HT-29 (cell line): ENCODE results near the gene SHCBP1. TPM values are rescaled to one million over a fixed set of nuclear protein-coding genes. Genes with fewer than 3 reads are reported as not detected.
"Not testable (repeated sequence)": the region's sequence is repeated elsewhere in the genome, so short reads cannot be mapped to it uniquely, and the experiment has no call there.

Experiments
- DNase-seq: peaks from one replicate; pipeline ENCODE4 v3.0.0-alpha.2; 2015; ENCODE audit warnings: low spot score
- total RNA-seq: library from RNA; depleted of rRNA; stranded (reverse); fragments of >200 nt; shearing (Covaris generic); gene quantifications from 2 replicates; pipeline ENCODE4 v1.2.3, GENCODE V29; 2014; rRNA removed

The SHCBP1 gene, protein sequence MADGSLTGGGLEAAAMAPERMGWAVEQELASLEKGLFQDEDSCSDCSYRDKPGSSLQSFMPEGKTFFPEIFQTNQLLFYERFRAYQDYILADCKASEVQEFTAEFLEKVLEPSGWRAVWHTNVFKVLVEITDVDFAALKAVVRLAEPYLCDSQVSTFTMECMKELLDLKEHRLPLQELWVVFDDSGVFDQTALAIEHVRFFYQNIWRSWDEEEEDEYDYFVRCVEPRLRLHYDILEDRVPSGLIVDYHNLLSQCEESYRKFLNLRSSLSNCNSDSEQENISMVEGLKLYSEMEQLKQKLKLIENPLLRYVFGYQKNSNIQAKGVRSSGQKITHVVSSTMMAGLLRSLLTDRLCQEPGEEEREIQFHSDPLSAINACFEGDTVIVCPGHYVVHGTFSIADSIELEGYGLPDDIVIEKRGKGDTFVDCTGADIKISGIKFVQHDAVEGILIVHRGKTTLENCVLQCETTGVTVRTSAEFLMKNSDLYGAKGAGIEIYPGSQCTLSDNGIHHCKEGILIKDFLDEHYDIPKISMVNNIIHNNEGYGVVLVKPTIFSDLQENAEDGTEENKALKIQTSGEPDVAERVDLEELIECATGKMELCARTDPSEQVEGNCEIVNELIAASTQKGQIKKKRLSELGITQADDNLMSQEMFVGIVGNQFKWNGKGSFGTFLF
- total RNA-seq, result 10.7 and 15.5 TPM in 2 replicates

DNA sequence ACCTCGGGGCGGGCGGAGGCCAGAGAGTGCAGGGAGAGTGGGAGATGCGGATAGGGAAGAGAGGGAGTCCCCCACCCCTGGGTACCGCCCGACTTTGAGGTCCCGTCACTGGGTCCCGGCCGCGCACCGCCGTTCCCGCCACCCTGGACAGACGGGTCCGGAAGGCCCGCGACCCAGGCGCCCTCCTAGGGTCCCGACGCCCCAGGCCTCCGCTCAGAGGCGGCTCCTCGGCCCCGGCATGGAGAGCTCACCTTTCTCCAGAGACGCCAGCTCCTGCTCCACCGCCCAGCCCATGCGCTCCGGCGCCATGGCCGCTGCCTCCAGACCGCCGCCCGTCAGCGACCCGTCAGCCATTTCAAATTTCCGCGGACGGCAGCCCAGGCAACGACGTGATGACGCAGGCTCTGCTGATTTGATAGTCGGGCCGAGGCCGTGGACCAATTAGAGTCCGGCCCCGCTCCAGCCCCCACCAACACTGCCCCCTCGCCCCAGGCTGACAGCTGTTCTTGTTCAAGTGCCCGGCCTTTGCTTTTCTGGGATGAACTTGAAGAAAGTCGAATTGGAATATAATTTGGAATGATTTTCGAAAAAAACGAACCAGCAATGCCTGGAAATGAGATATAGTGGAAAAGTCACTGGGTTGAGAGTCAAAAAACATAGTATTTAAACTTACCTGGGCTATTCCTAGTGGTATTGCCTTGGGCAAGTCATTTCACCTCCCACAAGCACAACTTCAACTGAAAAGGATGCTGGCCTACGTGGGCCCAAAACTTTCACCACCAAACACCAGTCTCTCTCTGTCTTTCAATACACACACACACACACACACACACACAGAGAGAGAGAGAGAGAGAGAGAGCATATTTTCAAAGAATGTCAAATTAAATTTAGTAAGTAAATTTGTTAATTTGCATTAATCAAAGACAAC lies at the start of gene SHCBP1:
TSS of gene SHCBP1 (minus strand) at position 374 of the 928 bp plus-strand sequence. CDS start at position 354, 20 bp downstream.
- peak; percentile 82 for DNase-seq

DNA sequence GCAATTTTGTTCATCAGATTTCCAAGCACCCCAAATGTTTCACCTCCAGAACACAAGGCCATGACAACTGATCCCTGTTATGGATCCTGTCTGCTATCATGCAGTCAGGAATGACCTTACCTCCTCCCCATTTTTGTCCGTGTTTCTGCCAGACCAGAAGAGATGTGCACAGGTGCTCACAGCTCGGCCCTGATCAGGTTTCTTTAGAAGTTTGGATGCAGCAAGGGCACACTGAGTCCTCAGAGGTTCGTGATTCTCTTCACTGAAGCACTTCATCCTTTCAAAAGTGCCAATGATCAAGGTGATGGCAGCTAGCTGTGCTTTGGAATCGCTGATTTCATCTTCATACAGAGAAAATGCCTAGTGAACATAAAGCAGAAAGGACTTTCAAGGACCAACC lies 40.9 kb upstream of the SHCBP1 start:
- no peak for DNase-seq

DNA sequence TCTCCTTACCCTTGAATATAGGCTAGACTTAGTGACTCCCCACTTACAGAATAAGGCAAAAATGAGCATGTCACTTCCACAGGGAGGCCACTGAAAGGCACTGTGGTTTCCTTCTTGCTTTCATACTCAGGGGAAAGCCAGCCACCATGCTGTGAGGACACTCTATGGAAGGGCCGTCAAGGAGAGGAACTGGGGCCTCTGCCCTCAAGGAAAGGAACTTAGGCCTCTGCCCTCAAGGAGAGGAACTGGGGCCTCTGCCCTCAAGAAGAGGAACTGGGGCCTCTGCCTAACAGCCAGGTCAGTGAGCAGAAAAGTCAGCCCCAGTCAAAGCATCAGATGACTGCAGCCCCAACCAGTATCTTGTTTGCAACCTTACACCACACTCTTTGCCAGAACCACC lies 37.7 kb upstream of the SHCBP1 start:
- DNase-seq, result no peak

DNA sequence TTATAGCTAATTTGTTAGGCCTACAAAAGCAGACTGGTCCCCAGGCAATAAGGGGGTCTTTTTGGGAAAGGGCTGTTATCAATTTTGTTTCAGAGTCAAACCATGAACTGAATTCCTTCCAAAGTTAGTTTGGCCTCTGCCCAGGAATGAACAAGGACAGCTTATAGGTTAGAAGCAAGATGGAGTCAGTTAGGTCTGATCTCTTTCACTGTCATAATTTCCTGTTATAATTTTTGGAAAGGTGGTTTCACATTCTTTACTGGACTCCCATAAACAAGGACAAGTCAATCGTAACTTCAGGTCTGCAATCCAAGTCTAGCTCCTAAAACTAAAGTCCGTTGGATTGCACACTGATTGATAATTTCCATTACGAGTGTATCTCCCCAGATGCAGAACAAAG lies 30.1 kb upstream of the SHCBP1 start:
- DNase-seq, result no peak

DNA sequence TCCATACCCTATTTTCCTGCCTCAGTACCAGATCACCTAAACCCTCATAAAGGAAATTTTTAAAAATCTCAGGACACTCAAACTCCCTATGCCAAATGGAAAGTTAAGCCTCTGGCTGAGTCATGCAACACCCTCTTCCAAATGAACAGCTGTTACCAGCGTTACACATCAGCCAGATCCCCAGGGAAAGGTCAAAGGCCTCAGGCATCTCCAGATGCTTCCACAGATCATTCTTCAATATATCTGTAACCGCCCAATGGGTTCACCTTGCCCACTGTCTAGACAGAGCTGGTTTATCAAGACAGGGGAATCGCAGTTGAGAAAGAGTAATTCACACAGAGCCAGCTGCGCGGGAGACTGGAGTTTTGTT lies 29.1 kb upstream of the SHCBP1 start:
- no peak for DNase-seq

DNA sequence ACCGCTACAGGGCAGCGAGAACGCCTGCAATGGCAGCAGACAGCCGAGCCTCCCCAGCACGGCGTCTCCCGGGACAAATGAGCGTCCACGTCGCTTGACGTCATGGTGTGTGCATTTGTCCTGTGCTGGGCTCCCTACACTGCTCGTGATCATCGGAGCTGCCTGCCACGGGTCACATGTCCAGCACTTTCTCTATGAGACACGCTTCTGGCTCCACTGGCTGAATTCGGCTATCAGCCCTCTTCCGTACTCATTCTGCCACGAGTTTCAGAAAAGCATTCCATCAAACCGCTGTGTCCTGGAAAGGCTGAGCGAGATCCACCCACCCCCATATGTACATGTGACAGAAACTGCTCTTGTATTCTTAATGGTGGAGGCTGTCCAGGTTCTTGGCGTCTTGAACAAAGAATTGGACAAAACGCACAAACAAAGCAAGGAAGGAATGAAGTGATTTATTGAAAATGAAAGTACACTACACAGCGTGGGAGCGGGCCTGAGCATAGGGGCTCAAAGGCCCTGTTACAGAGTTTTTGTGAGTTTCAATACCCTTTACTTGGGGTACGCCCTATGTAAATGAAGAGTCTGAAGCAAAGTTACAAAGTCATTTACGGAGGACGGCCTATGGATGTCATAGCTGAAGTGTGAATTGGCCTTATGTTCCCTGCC lies 28.5 kb upstream of the SHCBP1 start:
- DNase-seq, result no peak

DNA sequence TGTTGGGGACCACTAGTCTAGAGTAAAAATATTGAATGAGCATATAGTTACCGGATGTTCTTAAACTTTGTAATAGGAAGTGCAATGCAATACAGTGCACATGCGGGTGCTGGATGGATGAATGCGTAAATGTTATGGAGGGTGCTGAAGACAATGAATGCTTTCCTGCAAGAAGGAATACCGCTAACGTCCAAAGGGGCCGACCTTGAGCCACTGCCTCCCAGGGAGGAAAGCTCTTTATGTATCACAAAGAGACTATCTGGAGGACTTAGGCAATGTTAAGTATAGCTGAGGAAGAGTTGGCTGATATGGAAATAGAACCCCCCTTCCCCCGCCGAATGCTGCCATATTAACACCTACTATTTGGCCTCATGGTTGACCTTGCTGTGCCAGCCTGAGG lies 27.5 kb upstream of the SHCBP1 start:
- no peak for DNase-seq

DNA sequence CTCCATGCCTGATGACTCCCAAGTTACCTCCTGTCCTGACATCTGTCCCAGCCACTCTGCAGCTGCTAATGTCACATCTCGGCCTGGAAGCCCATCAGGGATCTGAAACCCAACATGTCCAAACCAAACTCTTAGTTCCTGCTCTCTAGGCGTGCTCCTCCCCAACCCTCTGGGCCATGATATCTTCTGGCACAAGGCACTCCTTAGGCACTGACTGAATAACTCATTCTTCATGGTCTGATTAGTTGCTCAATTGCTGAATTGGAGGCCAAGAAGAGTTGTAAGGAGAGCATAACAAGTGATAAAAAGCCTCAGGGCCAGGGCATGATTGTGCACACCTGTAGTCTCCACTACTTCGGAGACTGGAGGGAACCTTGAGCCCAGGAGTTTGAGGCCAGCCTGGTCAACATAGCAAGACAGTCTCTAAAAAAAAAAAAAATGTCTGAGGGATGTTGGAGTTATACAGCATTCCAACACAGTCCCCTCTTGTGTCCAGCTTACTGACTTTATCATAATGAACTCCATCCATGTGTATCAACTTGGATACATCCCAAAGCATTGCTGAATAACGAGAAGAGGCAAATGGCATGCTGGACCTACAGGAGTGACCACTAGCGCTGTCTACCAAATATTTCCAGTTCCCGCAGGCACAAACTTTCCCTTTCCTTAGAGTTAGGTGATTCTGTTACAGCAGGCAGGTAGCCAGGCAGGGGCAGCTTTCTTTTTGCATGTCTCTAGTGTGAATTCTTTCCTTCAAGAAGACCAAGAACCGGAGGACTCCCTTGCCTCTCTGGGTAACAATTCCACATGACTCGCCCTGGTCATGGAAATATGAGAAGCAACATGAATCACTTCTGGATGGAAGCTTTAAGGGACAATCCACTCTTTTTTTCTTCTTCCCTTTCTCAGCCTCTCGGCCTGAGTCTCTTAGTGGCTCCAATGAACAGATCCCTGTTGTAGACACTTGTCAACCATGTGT lies 18.1 kb upstream of the SHCBP1 start:
- DNase-seq, result no peak

DNA sequence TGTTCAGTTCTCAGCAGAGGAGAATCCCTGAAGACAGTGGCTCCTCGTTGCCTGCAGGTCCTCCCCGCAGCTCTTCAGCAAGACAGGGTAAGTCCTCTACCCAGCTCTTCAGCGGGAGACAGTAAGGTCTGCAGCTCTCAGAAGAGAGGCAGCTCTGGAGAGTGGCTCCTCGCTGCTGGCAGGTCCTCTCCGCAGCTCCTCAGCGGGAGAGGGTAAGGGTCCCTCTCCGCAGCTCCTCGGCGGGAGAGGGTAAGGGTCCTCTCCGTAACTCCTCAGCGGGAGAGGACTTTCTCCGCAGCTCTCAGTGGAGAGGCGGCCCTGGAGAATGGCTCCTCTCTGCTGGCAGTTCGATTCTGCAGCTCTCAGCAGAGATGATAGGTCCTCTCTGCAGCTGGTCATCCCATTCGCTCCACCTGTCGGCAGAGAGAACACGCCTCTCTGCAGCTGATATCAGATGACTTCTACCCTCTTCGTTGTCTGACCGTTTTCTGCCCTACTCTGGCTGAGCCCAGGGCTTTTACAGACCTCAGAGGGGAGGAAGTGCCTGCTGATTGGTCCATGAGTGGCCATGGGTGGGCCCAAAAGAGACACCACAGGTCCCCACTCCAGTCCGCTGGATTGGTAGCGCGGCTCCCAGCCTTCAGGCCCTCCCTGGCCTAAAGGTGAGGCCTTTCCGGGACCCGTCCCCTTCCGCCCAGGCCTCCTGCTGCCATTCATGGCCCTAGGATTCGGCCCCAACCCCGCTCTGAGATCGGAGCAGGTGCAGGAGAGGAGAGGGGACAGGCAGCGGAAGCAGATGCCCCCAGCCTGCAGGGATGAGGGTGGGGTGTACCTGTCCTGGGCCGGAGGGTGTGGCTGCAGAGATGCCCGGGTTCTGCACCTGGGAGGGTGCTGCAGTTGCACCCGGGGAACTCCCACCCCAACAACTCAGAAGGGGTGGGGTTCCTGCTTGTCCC lies 11.9 kb upstream of the SHCBP1 start:
- no peak for DNase-seq

DNA sequence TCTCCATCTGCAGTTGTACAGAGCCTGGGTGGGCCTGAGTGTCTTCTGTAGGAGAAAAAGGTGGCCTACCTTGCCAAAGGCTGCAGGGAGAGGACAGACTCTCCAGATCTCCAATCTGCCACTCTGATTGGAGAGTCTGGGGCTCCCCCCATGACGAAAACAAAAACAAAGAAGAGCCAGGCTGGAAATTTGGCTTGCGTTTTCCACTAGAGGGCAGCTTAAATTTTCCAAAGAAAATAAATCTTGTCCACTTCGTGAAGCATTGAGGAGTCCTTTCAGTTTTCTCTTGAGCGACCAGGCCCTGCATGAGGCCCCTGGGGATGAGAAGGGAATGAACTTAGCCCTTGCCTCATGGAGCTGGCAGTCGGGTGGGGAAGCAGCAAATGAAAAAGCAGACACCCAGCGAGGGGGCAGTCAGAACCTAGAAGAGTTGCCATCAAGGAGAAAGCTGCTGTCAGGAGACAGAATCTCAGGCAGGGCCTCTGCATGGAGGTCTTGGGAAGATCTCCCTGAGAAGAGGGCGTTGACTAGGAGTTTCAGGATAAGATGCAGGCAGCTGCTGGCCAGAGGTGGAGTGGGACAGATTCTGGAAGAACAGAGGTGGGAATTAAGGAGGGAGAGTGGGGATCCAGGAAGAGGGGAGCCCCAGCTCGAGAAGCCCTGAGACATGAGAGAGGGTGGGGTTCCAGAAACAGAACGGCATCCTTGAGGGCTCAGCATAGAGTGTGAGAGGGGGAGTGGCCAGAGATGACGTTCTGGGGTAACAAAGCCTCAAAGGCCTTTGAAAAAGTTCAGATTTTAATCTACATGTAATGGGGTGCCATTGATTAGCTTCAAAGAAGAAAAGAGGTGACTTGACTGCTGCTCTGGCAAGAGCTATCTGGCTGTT lies 8.4 kb upstream of the SHCBP1 start:
- DNase-seq, result peak; percentile 45

DNA sequence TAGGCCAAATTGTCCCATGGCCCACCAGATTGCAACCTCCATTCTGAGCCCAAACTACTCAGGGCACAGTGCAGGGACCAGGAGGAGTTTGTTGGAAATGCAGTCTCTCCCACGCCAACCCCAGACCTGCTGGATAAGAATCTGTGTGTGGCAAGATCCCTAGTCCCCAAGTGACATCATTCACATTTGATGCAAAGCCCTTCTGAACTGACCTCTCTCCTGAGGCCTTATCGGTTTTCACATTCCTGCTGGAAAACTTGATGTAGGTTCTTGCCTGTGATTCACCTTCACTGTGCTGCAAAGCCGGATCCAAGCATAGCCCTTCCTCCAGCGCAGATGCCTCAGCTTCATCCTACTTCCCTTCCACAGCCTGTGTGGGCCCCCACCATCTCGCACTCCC lies 6.6 kb upstream of the SHCBP1 start:
- no peak for DNase-seq

DNA sequence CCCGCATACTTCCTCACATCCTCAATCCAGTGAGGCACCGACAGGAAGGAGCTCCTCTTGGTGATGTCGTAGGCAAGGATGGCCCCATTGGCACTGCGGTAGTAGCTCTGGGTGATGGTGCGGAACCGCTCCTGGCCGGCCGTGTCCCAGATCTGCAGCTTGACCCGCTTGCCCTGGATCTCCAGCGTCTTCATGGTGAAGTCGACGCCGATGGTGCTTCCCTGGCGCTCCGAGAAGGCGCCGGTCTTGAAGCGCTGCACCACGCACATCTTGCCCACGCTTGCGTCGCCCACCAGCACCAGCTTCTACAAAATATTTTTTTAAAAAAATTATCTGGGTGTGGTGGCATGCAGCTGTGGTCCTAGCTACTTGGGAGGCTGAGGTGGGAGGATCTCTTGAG lies 5.5 kb upstream of the SHCBP1 start:
- DNase-seq, result not testable (repeated sequence)

DNA sequence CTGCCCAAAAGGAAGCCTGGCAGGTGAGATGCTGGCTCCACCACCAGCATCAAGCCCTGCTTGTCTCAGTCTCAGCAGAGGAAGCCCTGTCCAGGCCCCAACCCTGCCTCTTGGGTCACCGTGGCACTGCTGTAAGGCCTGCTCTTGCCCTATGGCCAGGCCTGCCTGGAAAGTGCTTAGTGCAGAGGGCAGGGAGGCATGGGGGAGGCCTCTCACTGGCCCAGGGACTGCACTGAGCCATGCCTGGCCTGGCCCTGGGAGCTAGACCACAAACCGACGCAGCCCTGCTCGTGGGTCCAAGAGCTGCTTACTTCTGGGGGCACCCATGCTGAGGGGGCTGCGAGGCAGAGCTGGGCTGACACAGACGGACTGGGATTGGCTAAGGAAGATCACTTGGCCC lies 3.7 kb upstream of the SHCBP1 start:
- DNase-seq, result not testable (repeated sequence)

DNA sequence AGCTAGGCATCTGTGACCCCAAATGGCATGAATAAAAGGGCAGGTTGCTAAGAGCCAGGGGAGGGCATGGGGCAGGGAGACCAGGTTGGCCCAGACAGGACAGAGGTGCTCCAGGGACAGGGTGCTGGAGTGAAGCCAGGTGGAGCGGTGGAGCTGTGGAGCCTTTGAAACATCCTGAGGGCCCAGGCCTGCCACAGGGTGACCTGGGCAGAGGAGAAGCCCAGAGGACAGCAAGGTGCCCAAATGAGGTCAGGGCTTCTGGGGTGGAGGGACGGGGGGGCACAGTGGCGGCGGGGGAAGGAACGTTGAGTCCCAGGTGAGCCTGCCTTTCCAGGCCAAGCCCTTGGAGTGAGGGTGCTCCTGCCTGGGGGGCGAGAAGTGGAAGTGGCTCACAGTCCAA lies 2.5 kb upstream of the SHCBP1 start:
- not testable (repeated sequence) for DNase-seq

DNA sequence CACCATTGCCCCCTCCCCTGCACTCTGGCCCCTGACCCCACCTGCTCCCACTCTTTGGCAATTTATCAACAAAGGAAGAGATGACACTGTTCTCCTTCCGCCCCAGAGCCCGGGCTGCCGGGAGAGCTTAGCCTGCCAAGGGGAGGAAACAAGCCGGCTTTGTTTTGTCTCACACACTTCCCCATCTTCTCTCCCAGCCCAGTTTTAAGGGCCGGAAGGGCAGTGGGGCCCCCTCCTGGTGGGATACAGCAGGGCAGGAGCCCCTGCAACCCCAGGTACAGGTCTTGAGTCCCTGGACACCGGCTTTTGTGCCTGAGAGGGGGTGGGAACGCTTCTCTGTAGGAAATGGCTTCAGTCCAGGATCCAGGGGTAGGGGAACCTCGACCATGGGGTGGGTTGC lies 2.1 kb upstream of the SHCBP1 start:
- not testable (repeated sequence) for DNase-seq

DNA sequence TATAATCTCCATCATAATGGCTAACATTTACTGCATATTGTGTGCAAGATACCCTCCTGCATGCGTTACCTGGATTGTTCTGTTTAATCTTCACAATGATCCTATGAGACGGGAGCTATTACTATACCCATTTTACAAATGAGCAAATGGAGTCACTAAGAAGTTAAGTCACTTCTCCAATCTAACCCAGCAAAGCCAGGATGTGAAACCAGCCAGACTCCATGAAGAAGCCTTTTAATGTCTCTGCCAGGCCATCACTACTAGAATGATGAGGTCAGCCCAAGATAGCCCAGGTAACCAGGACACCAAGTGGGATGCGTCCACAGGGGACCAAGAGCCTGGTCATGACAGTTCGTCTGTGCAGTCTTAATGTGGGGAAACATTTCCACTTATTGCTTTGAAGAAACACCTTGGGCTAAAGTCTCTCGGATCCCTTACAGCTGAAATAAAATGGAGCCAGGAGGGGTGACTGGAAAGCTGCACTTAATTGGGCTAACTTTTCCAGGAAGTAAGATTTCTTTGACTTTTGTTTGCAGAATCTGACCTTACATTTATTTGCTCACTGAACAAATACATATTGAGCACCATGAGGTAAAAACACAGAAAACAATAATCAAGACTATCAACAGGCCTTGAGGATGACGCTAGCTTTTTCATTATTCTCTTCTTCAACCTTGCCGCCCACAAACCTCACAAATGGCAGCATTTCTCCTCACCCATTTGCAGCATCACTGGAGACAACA lies 926 bp upstream of the SHCBP1 start:
- DNase-seq, result no peak

DNA sequence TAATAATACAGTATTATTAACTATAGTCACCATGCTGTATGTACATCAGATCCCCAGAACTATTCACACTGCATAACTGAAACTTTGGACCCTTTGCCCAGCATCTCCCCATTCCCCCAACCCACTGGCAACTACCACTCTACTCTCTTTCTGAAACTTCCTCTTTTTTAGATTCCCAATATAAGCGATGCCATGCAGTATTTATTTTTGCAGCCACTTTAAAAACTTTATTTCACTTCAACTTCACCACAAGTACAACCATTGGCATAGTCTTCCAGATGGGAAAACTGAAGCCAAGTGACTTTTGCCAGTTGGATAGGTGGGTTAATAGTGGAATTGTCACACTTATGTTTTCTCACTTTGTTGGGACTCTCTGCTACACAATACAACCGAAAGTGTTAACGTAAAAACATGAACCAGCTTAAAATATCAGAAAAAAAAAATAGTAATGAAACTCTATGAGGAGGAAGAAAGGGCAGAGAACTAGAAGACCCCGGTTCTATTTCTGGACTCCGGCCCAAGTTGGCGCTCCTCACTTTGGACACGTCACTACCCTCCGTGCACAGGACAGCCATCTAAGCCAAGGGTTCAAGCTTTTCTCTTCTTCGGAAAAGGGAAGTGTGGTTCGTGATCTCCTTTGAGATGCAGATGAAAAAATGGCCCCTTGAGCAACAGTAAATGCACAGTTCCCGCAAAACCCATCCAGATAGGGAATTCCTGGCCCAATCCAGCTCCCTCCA lies 743 bp downstream of the SHCBP1 start:
- no peak for DNase-seq
